DMS 273 (cell line): ENCODE results near the gene ZNF267.
"Not testable (repeated sequence)": the region's sequence is repeated elsewhere in the genome, so short reads cannot be mapped to it uniquely, and the experiment has no call there.

ENCODE experiments used
- DNase-seq: peaks from one replicate; lab custom pipeline; 2025; ENCODE audit not compliant: unreplicated experiment; lab: John Stamatoyannopoulos, UW

ZNF267 gene

DNA sequence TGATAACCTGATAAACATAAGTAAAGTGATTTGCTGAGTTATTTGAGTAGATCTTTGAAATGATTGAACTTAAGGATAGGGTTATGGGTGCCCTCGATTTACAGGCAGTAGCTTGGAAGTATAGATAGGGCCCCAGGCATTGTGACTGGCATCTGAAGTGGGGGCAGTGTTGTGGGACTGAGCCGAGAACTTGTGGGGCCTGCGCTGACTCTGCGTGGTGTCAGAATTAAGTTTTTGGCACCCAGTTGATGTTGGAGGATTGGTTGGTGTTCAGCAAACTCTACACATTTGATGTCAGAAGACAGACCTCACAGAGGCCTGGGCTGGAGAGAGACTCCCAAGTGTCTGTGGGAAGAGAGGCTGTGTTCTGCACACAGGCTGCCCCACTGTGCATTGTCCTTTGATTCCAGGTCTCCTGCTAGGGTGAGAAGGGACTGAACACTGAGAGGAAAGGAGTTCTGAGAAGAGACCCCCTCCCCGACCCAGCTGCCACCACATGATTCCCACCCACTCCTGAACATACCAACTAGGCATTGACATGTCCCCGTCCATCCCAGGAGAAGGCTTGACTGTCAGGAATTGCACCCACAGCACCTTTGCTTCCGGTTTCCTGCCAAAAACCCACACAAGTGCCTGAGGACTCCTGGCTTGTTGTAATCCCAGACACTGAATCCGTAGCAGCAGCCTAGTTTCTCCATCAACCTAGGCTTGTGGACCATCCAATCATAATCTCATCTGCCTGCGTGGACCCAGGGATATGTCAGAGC, 4.5 kb downstream of the ZNF267 start:
- DNase-seq, result no peak

DNA sequence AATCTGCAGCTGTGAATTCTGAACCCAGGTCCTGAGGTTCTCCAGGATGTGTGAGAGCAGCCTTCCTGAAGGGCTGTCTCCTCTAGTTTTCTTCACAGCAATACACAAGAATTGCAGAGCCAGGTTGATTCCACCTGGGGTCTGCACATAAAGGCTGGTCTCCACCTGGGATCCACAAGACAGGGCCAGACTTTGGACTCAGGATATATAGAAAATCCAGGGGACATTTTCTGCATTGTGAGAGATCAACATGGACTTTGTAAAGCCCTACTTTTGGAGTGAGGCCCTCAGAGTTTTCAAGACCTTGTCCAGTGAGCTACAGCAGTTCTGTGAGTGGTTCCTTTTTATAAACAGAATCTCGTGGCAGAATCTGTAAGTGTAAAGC, 6.3 kb downstream of the ZNF267 start:
- no peak for DNase-seq

- DNase-seq, result peak; percentile 31
Observed at GRCh38 chr16:31880322-31880979, 6.8 kb downstream of the ZNF267 start.

GRCh38 chr16:31886227-31886626, 12.6 kb downstream of the ZNF267 start:
- DNase-seq, result no peak

DNA sequence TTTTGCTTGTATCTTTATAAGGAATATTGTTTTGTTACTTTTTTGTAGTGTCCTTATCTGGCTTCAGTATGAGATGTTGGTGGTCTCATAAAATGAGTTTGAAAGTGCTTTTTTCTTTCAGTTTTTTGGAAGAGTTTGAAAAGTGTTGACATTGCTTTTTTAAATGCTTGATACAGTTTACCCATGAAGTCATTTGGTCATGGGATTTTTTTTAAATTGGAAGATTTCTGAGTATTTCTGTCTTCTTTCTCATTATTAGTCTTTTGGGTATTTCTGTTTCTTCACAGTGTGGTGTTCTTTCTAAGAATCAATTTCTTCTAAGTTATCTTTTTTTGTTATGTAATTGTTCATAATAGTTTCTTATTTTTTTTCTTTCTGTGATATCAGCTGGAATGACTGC, 15.1 kb downstream of the ZNF267 start:
- no peak for DNase-seq

GRCh38 chr16:31892111-31892510, 18.5 kb downstream of the ZNF267 start:
- not testable (repeated sequence) for DNase-seq

GRCh38 chr16:31893824-31894223, 20.2 kb downstream of the ZNF267 start:
- no peak for DNase-seq

DNA sequence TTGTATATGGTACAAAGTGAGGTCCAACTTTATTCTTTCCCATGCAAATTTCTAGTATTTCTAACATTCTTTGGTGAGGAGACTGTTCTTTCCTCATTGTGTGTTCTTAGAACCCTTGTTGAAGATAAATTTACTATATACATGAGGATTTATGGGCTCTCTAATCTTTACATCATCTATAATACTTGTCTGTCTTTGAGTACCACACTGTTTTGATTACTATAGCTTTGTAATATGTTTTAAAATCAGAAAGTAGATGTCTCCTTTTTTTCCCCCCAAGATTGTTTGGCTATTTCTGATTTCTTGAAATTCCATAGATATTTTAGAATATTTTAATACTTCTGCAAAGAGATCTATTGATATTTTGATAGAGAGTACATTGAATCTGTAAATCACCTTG, 23.7 kb downstream of the ZNF267 start:
- DNase-seq, result no peak

DNA sequence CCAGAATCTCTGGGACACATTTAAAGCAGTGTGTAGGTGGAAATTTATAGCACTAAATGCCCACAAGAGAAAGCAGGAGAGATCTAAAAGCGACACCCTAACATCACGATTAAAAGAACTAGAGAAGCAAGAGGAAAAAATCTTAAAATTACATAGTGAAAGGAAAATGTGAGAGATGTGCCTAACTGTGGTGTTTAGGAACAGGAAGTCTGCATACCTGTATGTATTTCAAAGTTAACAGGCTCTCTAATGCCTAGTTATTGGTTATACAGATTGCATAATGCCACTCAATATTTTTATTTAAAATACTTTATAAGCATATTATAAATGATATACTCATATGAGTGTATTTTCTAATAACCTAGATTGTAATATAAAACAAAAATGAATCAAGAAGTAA, 25.9 kb downstream of the ZNF267 start:
- no peak for DNase-seq

DNA sequence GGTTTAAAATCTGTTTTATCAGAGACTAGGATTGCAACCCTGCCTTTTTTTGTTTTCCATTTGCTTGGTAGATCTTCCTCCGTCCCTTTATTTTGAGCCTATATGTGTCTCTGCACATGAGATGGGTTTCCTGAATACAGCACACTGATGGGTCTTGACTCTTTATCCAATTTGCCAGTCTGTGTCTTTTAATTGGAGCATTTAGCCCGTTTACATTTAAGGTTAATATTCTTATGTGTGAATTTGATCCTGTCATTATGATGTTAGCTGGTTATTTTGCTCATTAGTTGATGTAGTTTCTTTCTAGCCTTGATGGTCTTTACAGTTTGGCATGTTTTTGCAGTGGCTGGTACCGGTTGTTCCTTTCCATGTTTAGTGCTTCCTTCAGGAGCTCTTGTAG, 31.0 kb downstream of the ZNF267 start:
- DNase-seq, result not testable (repeated sequence)

DNA sequence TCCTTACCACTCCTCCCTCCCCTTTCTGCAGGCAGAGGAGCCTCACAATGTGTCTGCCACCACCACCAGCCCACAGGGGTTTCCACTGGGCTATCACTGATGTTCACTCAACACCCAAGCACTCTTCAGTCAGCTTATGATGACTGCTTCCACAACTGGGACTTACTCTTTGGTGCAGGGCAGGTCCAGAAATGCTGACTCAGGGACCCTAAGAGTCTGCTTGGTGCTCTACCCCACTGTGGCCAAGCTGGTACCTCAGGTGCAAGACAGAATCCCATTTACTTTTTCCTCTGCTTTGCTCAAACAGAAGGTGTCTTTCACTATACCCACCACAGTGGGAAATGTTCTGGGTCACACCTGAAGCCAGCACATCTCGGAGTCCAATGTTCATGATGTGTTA, 40.1 kb downstream of the ZNF267 start:
- DNase-seq, result no peak

GRCh38 chr16:31916056-31916488, 42.5 kb downstream of the ZNF267 start:
- DNase-seq, result no peak

- no peak for DNase-seq
Observed at GRCh38 chr16:31920373-31920772, 46.8 kb downstream of the ZNF267 start.

DNA sequence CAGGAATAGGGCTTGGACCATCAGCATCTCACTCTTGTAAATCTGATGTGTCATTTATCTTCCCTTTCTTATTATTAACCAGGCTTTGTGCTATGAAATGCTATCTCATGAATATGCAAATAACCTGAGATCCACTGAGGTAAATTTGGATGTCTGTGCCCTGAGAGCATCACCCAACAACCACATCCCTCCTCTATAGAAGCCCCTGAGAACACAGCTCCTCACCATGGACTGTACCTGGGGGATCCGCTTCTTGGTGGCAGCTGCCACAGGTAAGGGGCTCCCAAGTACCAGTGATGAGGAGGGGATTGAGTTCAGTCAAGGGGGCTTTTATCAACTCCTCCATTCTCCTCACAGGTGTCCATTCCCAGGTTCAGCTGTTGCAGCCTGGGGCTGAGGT, 78.2 kb downstream of the ZNF267 start:
- DNase-seq, result not testable (repeated sequence)

DNA sequence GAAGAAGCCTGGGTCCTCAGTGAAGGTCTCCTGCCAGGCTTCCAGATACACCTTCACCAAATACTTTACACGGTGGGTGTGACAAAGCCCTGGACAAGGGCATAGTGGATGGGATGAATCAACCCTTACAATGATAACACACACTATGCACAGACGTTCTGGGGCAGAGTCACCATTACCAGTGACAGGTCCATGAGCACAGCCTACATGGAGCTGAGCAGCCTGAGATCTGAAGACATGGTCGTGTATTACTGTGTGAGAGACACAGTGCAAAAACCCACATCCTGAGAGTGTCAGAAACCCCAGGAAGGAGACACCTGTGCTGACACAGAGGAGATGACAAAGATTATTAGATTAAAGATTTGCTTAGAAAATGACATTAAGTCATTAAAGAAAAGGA, 78.6 kb downstream of the ZNF267 start:
- not testable (repeated sequence) for DNase-seq

DNA sequence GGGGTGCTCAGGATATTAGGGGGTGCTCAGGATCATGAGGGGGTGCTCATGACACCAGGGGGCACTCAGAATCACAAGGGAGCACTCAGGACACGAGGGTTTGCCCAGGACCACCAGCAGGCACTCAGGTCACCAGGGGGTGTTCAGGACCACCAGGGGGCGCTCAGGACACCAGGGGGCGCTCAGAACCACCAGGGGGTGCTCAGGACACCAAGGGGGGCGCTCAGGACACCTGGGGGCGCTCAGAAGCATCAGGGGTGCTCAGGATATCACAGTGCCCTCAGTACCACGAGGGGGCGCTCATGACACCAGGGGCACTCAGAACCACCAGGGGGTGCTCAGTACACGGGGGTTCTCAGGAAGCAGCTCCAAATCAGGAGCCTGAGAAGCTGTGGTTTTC, 82.6 kb downstream of the ZNF267 start:
- DNase-seq, result peak; percentile 6

GRCh38 chr16:31960186-31960910, 86.7 kb downstream of the ZNF267 start:
- not testable (repeated sequence) for DNase-seq
